Subcutaneous abdominal adipose tissue (tissue), 5 donors: ENCODE data around the gene PLA2G2E.

Experiments
- H3K27ac ChIP-seq: one replicate; pipeline ENCODE4 v1.7.0; 2013; ENCODE audit warnings: low read depth, mild to moderate bottlenecking, inconsistent platforms, low read length, moderate library complexity
- H3K27me3 ChIP-seq, 5 donors: one replicate each; pipeline ENCODE4 v1.7.0; 2013; ENCODE audit warnings: low read length in 5 of 5, inconsistent platforms in 1 of 5; ENCODE audit not compliant: control insufficient read depth in 5 of 5, insufficient read depth in 4 of 5
- H3K36me3 ChIP-seq, 5 donors: one replicate each; pipeline ENCODE4 v1.7.0; 2013; ENCODE audit warnings: low read length in 5 of 5; ENCODE audit not compliant: control insufficient read depth in 5 of 5, insufficient read depth in 5 of 5
- H3K4me1 ChIP-seq, 5 donors: one replicate each; pipeline ENCODE4 v1.7.0; 2013; ENCODE audit warnings: low read length in 5 of 5, mild to moderate bottlenecking in 3 of 5, moderate library complexity in 1 of 5; ENCODE audit not compliant: control insufficient read depth in 5 of 5, insufficient read depth in 5 of 5
- H3K4me3 ChIP-seq, 5 donors: one replicate each; pipeline ENCODE4 v1.7.0; 2013; ENCODE audit warnings: low read length in 5 of 5, low read depth in 1 of 5
- H3K9ac ChIP-seq, 5 donors: one replicate each; pipeline ENCODE4 v1.7.0; 2013; ENCODE audit warnings: low read length in 5 of 5, mild to moderate bottlenecking in 4 of 5, moderate library complexity in 3 of 5
- H3K9me3 ChIP-seq, 5 donors: one replicate each; pipeline ENCODE4 v1.7.0; 2013; ENCODE audit warnings: low read length in 5 of 5; ENCODE audit not compliant: control insufficient read depth in 5 of 5
- donor health status: healthy.
- donor health status: healthy.
- donor health status: healthy.
- donor health status: healthy.
- donor health status: healthy.

PLA2G2E gene

GRCh38 chr1:19954059-19954458, 30.6 kb upstream of the PLA2G2E start:
- no peak overlapping the region for H3K27ac ChIP-seq
- H3K4me1 ChIP-seq: no peaks in the 10 kb centered on the region
- H3K27me3 ChIP-seq: peaks cover 3 to 10% (median 7%) of the 10 kb centered on the region in 5 donors

GRCh38 chr1:19949016-19949415, 25.6 kb upstream of the PLA2G2E start:
- H3K4me3 ChIP-seq: no peak overlapping the region
- H3K27me3 ChIP-seq: peaks cover 0 to 5% (median 3%) of the 10 kb centered on the region in 5 donors
- no peaks in the 10 kb centered on the region for H3K4me1 ChIP-seq
- H3K9ac ChIP-seq: no peak overlapping the region
- H3K27ac ChIP-seq: no peak overlapping the region
- peaks cover 0 to 4% (median 0%) of the 10 kb centered on the region in 5 donors for H3K9me3 ChIP-seq
- no peaks in the 10 kb centered on the region for H3K36me3 ChIP-seq

More at GRCh38 chr1:19954059-19954458, 30.6 kb upstream of the PLA2G2E start:
- Histone ChIP-seq H3K36me3 (no peaks in the 10 kb centered on the region), H3K9ac (no peak overlapping the region), H3K4me3 (no peak overlapping the region), H3K9me3 (peaks cover 0 to 4% (median 0%) of the 10 kb centered on the region in 5 donors)

- Histone ChIP-seq H3K27ac (no peak overlapping the region), H3K27me3 (peaks cover 0 to 5% (median 0%) of the 10 kb centered on the region in 5 donors), H3K4me3 (no peak overlapping the region), H3K9ac (no peak overlapping the region), H3K9me3 (no peaks in the 10 kb centered on the region), H3K36me3 (no peaks in the 10 kb centered on the region), H3K4me1 (no peaks in the 10 kb centered on the region)
Measured at GRCh38 chr1:19946971-19947370, 23.6 kb upstream of the PLA2G2E start.

GRCh38 chr1:19946331-19946751, 22.9 kb upstream of the PLA2G2E start:
- Histone ChIP-seq H3K4me1 (no peaks in the 10 kb centered on the region), H3K27ac (no peak overlapping the region), H3K4me3 (no peak overlapping the region), H3K9ac (no peak overlapping the region), H3K9me3 (no peaks in the 10 kb centered on the region), H3K27me3 (peaks cover 0 to 5% (median 0%) of the 10 kb centered on the region in 5 donors), H3K36me3 (no peaks in the 10 kb centered on the region)

- no peaks in the 10 kb centered on the region for H3K4me1 ChIP-seq
- H3K36me3 ChIP-seq: no peaks in the 10 kb centered on the region
- no peak overlapping the region for H3K9ac ChIP-seq
- H3K4me3 ChIP-seq: no peak overlapping the region
- H3K9me3 ChIP-seq: no peaks in the 10 kb centered on the region
- no peak overlapping the region for H3K27ac ChIP-seq
- peaks cover 0 to 5% (median 0%) of the 10 kb centered on the region in 5 donors for H3K27me3 ChIP-seq
Measured at GRCh38 chr1:19945914-19946313, 22.5 kb upstream of the PLA2G2E start.

- H3K27me3 ChIP-seq: no peaks in the 10 kb centered on the region
- no peak overlapping the region for H3K9ac ChIP-seq
- no peaks in the 10 kb centered on the region for H3K36me3 ChIP-seq
- no peak overlapping the region for H3K27ac ChIP-seq
- H3K4me3 ChIP-seq: no peak overlapping the region
- H3K9me3 ChIP-seq: no peaks in the 10 kb centered on the region
- no peaks in the 10 kb centered on the region for H3K4me1 ChIP-seq
Measured at GRCh38 chr1:19942657-19943056, 19.2 kb upstream of the PLA2G2E start.

GRCh38 chr1:19942088-19942487, 18.7 kb upstream of the PLA2G2E start:
- Histone ChIP-seq H3K27me3 (no peaks in the 10 kb centered on the region), H3K4me1 (no peaks in the 10 kb centered on the region), H3K9me3 (no peaks in the 10 kb centered on the region), H3K9ac (no peak overlapping the region), H3K27ac (no peak overlapping the region), H3K4me3 (no peak overlapping the region), H3K36me3 (no peaks in the 10 kb centered on the region)

- Histone ChIP-seq H3K27me3 (no peaks in the 10 kb centered on the region), H3K4me1 (no peaks in the 10 kb centered on the region), H3K9me3 (no peaks in the 10 kb centered on the region)
Measured at GRCh38 chr1:19941206-19941568, 17.8 kb upstream of the PLA2G2E start.

GRCh38 chr1:19940486-19941205, 17.2 kb upstream of the PLA2G2E start:
- Histone ChIP-seq H3K36me3 (no peaks in the 10 kb centered on the region), H3K27ac (no peak overlapping the region), H3K9me3 (no peaks in the 10 kb centered on the region), H3K9ac (no peak overlapping the region), H3K4me1 (no peaks in the 10 kb centered on the region), H3K4me3 (no peak overlapping the region), H3K27me3 (no peaks in the 10 kb centered on the region)

More at GRCh38 chr1:19941206-19941568, 17.8 kb upstream of the PLA2G2E start:
- no peak overlapping the region for H3K27ac ChIP-seq
- H3K4me3 ChIP-seq: no peak overlapping the region
- no peak overlapping the region for H3K9ac ChIP-seq
- H3K36me3 ChIP-seq: no peaks in the 10 kb centered on the region

- H3K9ac ChIP-seq: no peak overlapping the region
- peaks cover 0 to 2% (median 0%) of the 10 kb centered on the region in 5 donors for H3K27me3 ChIP-seq
- peaks cover 0 to 4% (median 0%) of the 10 kb centered on the region in 5 donors for H3K9me3 ChIP-seq
- no peaks in the 10 kb centered on the region for H3K36me3 ChIP-seq
- H3K4me1 ChIP-seq: no peaks in the 10 kb centered on the region
- no peak overlapping the region for H3K4me3 ChIP-seq
- H3K27ac ChIP-seq: no peak overlapping the region
Measured at GRCh38 chr1:19938472-19938871, 15.1 kb upstream of the PLA2G2E start.
